ENCODE data around the gene CDCA7L.

GRCh38 chr7:21923658-21924057, 22.0 kb downstream of the CDCA7L start:
- TF ChIP-seq POLR2AphosphoS5 (IDR thresholded peaks at IDR 0.05) (no peak), CTCF (IDR thresholded peaks at IDR 0.05 in 8 of 11, conservative IDR thresholded peaks at IDR 0.05 in 3 of 11) (no peak)
